AG04450 (cell line): Measurements from ENCODE around the gene POU3F3. TPM values are rescaled to one million over a fixed set of nuclear protein-coding genes. Genes with fewer than 3 reads are reported as not detected.

Experiments used
- CTCF ChIA-PET: fragments of 300-600, 350-600 bp; formaldehyde crosslinking; extraction: SDS; loops from one replicate; lab custom pipeline; 2022; ENCODE audit warnings: antibody characterized with exemption, inconsistent platforms; lab: Charles Lee
- POLR2A ChIA-PET: fragments of 350-600 bp; formaldehyde crosslinking; extraction: SDS; loops from one replicate; lab custom pipeline; 2021; ENCODE audit warnings: antibody characterized with exemption, inconsistent platforms; lab: Yijun Ruan, JAX
- DNase-seq: peaks from one replicate; pipeline ENCODE4 v3.0.0-alpha.2; 2011; ENCODE audit warnings: low read depth, low spot score
- H3K27ac ChIP-seq: one replicate; pipeline ENCODE4 v1.5.1; 2012; ENCODE audit warnings: low read depth, low read length, control low read depth
- H3K27me3 ChIP-seq: one replicate; pipeline ENCODE4 v1.6.0; 2012; ENCODE audit warnings: low read length; ENCODE audit not compliant: control insufficient read depth, insufficient read depth
- H3K4me3 ChIP-seq: 2 replicates; pipeline ENCODE4 v1.5.1; 2011; ENCODE audit warnings: mild to moderate bottlenecking, low read depth, low read length, control low read depth
- H3K9me3 ChIP-seq: 2 replicates; pipeline ENCODE4 v1.5.1; 2012; ENCODE audit warnings: low read length; ENCODE audit not compliant: control insufficient read depth, insufficient read depth
- polyA plus RNA-seq: library from polyadenylated mRNA; depleted of rRNA; stranded (reverse); fragments of >200 nt; gene quantifications from 2 replicates; pipeline ENCODE4 v1.2.3, GENCODE V29; 2011
- TF ChIP-seq, protein P1 (sequence below): IDR thresholded peaks from 2 replicates; pipeline ENCODE4 v1.5.1; 2011; ENCODE audit warnings: low read depth, low read length, control low read depth, inconsistent platforms

Gene POU3F3
- polyA plus RNA-seq, 1 experiment, result not detected

DNA sequence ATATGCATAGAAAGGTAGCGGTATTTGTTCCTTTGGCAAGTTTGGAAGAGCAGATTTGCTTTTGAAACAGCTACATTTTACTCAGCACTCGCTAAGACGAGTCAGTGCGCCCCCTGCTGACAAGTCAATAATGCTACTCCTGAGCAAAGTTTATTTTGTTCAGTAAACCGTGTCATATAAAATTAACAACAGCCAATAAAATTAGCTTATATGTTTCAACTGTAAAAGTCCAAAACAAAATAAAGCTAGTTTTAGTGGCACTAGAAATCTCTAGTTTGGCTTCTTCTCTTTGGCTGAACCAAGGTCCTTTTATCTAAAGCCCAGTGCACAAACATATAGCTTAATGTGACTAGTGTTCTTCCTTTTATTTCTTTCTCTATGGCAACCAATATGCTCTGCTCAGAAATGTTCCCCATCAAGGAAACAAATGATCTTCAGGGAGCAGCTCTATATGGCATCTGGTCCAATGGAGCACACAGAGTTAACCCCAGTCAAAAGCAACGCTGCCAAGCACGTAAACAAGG lies 4.2 kb upstream of the POU3F3 start:
- Histone ChIP-seq H3K9me3 (peaks cover 5% of the 10 kb centered on the region; the same call in 1 of the 2 replicates), H3K27ac (no peak overlapping the region), H3K27me3 (peaks cover 68% of the 10 kb centered on the region), H3K4me3 (no peak overlapping the region)
- TF ChIP-seq, protein P1, sequence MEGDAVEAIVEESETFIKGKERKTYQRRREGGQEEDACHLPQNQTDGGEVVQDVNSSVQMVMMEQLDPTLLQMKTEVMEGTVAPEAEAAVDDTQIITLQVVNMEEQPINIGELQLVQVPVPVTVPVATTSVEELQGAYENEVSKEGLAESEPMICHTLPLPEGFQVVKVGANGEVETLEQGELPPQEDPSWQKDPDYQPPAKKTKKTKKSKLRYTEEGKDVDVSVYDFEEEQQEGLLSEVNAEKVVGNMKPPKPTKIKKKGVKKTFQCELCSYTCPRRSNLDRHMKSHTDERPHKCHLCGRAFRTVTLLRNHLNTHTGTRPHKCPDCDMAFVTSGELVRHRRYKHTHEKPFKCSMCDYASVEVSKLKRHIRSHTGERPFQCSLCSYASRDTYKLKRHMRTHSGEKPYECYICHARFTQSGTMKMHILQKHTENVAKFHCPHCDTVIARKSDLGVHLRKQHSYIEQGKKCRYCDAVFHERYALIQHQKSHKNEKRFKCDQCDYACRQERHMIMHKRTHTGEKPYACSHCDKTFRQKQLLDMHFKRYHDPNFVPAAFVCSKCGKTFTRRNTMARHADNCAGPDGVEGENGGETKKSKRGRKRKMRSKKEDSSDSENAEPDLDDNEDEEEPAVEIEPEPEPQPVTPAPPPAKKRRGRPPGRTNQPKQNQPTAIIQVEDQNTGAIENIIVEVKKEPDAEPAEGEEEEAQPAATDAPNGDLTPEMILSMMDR, result peak; percentile 74
- ChIA-PET POLR2A (no interaction called here), CTCF (interaction anchor here (0.6 to 2.1 kb wide), 26 partner anchors 8 to 1689 kb away, joined by 3 to 20 read pairs (median 4); no protein-coding TSS in a partner anchor)
- DNase-seq, result peak; percentile 8

DNA sequence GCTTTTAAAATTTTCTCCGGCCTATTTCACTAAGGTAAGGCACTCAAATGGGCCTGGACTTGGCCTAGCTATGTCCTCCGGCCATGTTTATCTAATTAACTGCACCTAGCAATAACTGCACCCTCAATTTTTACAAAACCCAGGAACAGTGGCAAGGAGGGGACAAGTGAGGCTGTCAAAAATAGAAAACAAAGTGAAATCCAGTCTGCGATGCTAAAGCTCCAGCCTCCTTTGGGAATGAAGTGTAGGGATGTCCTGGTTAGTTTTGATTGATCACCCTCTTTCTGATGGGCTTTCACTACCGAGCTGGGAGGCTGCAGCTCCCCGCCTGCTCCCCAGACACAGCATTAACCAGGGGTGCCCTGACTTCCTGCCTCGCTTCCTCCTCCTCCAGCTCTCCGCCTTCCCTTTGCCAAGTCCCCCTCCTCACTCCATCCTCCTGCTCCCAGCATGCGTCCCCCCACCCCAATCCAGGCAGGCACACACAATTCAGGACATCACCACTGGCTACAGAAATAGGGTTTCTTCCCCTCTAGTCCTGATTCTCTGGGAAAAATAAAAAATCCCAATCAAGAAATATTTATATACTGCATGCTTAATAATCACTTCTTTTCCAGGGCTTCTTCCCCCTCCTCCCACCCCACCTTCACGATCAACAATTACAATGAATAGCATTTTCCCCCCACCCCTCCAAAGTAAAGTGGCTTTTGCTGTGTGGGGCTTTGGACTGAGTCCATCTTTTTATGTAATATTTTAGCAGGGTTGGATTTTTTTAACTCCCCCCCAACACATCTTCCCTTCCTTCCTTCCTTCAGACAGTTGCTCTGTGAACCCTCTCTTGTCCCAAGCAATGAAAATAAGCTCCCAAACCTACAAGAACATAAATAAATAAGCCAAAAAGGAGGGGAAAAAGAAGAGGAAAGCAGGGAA lies 3.3 kb upstream of the POU3F3 start:
- ChIA-PET CTCF (interaction anchor here (0.7 to 2.1 kb wide), 17 partner anchors 8 to 1690 kb away, joined by 3 to 20 read pairs (median 6); no protein-coding TSS in a partner anchor), POLR2A (no interaction called here)
- Histone ChIP-seq H3K4me3 (no peak overlapping the region), H3K27me3 (peaks cover 60% of the 10 kb centered on the region), H3K27ac (no peak overlapping the region), H3K9me3 (peaks cover 5% of the 10 kb centered on the region; the same call in 1 of the 2 replicates)
- TF ChIP-seq, protein P1, result no peak
- no peak for DNase-seq

DNA sequence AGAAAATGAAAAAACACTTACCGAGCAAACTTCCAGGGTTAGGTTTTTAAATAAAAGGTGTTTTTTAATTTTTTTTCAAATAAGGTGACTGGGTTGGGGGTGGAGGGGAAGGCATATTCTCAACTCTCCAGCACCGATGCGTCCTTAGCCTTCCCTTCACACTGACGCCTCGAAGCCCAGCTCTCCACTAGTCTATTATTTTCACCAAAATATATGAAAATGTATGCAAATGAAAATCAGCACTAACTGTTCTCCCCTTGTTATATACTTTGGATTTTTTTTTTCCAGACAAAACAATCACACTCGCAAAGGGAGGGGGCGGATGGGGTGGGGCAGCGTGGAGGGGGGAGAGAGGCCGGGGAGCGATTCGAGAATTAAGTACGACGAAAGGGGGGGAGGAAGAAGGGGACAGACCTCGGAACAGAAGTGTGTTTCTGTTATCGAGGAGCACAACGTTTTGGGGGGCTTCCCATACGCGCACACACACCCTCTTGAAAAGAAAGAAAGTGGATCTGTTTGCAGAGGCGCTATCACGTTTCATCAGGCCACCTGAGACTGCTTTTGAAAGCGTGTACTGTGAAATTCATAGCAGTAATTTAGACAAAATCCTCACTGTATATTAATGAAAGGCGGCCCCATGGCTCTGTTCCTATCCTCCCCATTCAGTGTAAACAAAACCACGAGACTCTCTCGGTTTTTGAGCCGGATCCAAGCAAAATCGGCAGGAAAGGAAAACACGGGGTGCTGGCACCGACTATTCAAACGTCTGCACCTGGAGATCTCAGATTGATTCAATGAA lies 2.4 kb upstream of the POU3F3 start:
- CTCF ChIA-PET, result no interaction called here
- TF ChIP-seq, protein P1, result no peak
- POLR2A ChIA-PET, result no interaction called here
- peaks cover 8% of the 10 kb centered on the region; the same call in 1 of the 2 replicates for H3K9me3 ChIP-seq
- no peak overlapping the region for H3K4me3 ChIP-seq
- H3K27ac ChIP-seq, result no peak overlapping the region
- DNase-seq, result no peak
- peaks cover 54% of the 10 kb centered on the region for H3K27me3 ChIP-seq

DNA sequence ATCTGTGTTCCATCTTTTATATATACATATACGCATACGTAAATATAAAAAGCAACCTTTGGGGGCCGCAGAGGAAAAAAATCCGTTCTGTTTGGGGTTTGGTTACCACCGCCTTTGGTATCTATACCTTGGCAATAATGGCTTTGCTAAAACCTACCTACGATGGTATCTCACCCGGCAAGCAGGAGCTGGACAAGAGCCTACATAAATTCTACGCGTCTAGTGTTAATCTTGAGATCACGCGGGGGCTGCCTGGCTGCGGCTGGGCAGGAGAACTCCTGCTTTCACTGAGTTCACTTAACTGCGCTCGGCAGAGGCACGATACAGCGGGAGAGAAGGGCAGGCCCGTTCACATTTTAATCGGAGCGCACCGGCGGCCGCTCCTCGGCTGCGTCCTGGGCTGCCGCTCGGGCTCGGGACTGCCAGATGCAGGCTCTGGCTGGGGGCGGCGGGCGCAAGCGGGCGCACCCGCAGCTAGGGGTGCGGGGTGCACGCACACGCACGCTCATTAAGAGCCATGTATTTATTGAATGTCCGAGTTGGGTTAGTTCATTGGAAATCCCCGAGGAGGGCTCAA lies 1.7 kb upstream of the POU3F3 start:
- TF ChIP-seq, protein P1, result no peak
- CTCF ChIA-PET, result no interaction called here
- Histone ChIP-seq H3K9me3 (peaks cover 11% of the 10 kb centered on the region; the same call in 1 of the 2 replicates), H3K27ac (no peak overlapping the region), H3K4me3 (no peak overlapping the region), H3K27me3 (peaks cover 57% of the 10 kb centered on the region)
- no peak for DNase-seq
- POLR2A ChIA-PET, result interaction anchor here (0.7 kb wide), 1 partner anchor 1424 kb away, joined by 3 read pairs; no protein-coding TSS in a partner anchor
